Measurements from ENCODE around the gene RGS19. TPM values are rescaled to one million over a fixed set of nuclear protein-coding genes. Genes with fewer than 3 reads are reported as not detected.

The RGS19 gene
- polyA plus RNA-seq, 12 donors, result 3.9 to 19.6 (median 5.0) TPM; not detected in 1

GRCh38 chr20:64077876-64078551 is 1.3 kb downstream of the RGS19 start:
- no peak for DNase-seq

DNA sequence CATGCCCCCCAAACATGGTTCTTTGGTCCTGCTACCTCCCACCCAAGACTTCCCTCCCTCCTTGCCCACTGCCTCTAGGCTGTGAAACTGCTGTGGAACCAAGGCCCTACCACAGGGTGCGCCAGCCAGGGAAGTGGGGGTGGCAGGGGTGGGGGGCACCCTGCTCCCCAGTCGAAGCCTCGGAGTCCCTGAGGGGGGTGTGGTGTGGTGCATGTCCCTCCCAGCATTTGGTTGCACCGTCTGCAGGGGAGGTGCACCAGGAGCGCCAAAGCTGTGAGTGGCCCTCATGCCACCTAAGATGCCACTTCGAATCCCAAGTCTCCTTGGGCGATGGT is 1.8 kb downstream of the RGS19 start:
- no peak for DNase-seq

DNA sequence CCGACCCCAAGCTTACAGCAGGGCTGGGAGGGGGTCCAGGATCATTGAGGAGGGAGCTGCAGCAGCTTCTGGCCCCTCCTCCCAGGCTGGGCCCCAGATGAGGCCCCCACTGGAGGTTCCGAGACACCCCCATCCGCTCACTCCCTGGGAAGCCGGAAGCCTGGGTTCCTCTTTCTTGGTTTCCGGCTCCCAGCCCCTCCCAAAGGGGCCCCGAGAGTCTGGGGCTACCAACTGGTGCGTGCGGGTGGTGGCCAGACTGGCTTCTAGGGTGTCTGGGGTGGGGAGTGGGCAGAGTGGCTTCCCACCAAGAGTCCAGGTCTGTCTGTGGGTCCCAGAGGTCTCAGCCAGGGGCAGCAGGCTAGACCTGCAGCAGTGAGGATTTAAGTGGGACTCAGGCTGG is 2.2 kb downstream of the RGS19 start:
- DNase-seq, result no peak

GRCh38 chr20:64076061-64076997 is 3.0 kb downstream of the RGS19 start:
- DNase-seq, result no peak

DNA sequence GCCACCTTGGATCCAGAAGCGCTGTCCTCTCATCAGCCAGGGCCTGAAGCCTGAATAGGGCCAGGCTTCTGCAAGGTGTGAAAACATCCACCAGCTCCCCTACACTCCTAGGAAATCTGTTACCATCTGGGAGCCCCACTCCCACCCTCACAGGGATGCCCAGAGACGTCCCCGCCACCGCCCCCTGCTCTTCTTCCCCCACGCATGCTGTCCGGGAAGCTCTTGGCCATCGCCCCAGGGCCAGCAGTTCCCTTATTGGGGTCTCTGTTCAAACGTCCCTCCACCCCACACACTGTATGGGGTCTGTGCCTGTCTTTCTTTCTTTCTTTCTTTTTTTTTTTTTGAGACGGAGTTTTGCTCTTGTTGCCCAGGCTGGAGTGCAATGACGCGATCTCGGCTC is 3.8 kb downstream of the RGS19 start:
- DNase-seq, result no peak

DNA sequence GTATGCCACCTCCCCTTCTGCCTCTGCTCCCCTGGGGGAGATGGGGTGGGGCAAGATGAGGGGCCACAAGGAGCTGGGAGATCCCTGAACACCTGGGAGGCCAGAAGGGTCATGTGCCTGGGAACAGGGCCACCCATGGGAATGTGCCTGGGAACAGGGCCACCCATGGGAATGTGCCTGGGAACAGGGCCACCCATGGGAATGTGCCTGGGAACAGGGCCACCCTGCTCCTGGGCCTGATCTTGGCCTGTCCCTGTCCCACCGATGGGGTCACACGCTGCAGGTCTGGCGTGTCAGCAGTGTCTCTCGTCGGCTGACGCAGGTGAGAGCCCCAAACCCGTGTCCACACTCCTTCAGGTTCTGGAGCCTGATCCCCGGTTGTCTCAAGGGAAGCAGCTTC is 4.4 kb downstream of the RGS19 start:
- no peak for DNase-seq

- DNase-seq, result no peak
Measured at GRCh38 chr20:64074184-64074789, 5.0 kb downstream of the RGS19 start.

- no peak for DNase-seq
Measured at GRCh38 chr20:64073476-64074183, 5.7 kb downstream of the RGS19 start.

DNA sequence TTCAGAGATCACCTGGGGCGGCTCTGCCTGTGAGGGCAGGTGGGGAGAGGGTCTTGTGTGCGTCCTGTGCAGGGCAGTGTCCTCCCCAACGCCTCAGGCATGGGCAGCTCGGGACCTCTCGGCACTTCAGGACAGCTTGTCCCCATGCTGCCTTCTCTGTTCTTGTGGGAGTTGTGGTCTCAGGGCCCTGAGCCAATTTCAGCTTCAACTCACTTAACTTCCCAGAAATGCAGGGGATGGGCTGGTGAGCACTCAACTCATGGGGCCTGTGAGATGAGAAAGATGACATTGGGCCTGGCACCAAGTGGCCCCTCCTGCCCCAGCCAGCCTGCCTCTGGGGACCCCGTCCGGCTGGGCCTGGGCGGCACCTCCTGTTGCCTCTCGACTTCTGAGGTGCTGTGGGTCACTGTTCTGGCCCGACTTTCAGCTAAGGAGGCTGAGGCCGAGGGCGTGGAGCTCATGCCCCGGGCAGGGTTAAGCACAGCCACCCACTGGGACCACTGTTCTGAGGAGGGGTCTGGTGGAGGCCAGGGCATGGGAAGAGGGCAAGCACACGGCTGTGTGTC is 6.7 kb downstream of the RGS19 start:
- no peak for DNase-seq

DNA sequence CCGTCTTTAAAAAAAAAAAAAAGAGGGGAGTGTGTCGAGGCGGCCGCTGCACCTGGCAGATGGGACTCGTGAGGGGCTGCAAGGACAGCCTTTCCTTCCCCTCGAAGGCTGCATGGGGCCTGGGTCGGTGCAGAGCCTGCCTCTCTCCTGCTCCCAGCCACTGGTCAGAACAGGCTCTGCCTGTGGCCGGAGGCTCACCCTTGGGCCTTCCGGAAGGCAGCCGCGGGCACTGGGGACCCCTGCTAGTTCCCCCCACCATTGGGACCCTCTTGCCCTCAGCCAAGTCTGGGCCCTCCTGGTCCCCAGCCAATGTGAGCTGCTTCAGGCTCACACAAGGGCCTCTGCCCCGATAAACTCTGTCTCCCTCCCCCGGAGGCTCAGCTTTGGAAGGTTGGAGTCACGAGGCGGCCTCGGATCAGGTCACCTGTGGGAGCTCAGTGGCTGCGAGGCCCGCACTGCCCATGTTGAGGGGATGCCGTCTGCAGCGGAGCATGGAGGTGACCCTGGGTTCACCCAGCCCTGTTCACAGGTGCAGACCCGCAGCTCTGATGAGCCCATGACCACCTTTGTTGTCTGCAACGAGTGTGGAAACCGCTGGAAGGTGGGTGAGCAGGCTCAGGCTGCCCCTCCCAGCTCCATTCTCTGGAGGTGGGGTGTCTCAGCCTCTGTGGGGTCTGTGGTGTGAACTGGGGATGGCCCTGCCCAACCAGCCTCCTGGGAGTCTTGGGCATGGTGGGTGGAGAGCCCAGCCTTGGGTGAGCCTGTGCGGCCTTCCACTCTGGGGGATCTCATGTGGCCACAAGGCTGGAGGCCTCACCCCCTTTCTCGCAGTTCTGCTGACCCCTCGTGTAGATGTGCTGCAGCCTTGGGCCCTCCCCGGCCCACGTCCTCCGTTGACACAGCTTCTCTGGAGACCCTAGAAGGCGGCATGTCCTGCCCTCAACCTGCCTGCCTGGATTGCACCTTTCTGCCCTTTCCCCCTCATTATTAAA is 7.7 kb downstream of the RGS19 start:
- DNase-seq, result no peak

- DNase-seq, result no peak
Measured at GRCh38 chr20:64070244-64070993, 8.9 kb downstream of the RGS19 start.

DNA sequence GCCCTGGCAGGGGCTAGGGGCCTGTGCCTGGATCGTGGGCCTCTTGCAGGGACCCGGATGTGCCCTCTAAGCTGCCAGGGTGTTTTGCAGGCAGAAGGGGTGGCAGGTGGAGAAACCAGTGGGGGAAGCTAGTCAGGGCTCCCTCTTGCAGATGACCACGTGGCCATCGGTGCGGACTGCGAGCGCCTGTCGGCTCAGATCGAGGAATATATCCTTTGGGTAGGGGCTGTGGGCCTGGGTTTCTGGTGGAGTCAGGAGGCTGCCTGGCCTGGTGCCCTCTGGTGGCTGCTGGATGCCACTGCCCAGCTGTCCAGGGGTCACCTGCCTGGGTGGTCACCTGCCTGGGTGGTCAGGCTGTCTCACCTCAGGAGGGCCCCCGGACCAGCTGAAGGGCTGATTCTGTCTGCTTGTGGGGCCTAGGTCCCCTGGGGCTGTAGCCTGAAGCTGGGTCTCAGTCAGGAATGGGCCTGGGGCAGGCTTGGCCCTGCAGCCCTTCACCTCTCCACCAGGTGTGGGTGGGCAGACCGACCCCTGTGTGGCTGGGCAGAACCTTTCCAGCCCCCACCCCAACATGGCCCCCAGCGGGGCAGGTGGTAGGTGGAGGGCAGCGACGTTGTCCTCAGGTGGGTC is 9.6 kb downstream of the RGS19 start:
- DNase-seq, result no peak

GRCh38 chr20:64069209-64069613 is 10.1 kb downstream of the RGS19 start:
- DNase-seq, result no peak

DNA sequence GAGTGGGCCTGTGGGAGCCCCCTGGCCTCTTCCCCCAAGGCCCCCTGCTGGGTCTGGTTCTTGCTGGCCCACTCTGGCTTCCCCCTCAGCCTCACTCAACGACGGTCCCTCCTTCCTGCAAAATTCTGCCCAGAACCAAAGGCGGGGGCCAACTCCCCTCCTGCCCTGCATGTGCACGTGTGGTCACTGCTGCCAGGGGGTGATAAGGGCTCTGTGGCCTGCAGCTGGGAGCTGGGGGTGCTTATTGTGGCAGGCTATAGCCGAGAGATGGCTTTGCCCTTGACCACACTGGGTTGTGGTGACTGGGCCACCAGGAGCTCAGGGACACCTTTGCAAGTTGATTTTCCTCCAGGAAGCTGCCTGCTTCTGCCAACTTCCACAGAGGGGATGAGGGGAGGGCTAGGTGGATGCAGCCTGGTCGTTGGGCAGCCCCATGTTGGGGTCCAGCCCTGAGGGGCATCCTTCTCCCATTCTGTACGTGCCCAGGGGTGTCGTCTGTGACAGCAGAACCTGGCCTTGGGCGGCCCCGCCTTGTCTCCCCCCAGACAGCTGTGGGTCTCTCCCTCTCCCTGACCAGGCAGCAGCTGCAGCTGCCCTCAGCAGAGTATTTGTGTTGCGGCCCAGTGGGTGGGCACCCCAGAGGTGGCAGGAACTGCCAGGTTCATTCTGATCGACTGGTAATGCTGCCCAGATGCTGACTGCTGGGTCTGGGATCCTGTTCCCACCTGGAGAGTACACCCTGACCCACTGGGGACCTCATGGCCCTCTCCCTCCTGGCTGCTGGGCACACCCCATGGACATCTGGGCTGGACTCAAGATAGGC is 10.7 kb downstream of the RGS19 start:
- no peak for DNase-seq

DNA sequence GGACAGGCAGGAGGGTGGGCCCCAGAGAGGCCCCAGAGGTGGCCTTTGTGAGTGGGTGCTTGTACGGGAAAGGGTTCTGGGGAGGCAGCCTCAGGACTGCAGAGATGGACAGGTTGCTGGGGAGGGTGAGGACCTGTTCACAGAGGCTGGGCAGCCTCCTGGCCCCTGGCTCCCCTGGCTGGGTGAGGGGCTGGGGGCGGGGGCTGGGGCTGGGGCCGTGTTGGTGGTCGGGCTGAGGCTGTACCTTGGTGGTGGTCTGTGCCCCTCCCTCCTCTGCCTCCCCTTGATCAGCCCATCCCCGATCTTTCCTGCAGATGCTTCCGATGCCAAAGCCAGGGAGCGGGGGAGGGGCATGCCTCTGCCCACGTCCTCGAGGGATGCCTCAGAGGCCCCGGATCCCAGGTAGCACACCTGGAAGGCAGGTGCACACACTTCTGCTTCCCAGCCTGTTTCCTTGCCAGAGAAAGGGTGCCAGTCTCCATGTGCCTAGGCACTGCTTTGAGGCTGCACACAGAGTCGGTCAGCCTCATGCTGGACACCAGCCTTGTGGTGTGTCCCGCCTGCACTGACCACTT is 11.5 kb downstream of the RGS19 start:
- DNase-seq, result no peak

GRCh38 chr20:64067005-64067632 is 12.2 kb downstream of the RGS19 start:
- DNase-seq, result no peak

- no peak for DNase-seq
Measured at GRCh38 chr20:64065974-64066343, 13.4 kb downstream of the RGS19 start.

All from muscle of arm (tissue), 12 donors.